Measurements from ENCODE around the gene LATS1.
"Not testable (repeated sequence)": the region's sequence is repeated elsewhere in the genome, so short reads cannot be mapped to it uniquely, and the experiment has no call there.

The LATS1 gene

DNA sequence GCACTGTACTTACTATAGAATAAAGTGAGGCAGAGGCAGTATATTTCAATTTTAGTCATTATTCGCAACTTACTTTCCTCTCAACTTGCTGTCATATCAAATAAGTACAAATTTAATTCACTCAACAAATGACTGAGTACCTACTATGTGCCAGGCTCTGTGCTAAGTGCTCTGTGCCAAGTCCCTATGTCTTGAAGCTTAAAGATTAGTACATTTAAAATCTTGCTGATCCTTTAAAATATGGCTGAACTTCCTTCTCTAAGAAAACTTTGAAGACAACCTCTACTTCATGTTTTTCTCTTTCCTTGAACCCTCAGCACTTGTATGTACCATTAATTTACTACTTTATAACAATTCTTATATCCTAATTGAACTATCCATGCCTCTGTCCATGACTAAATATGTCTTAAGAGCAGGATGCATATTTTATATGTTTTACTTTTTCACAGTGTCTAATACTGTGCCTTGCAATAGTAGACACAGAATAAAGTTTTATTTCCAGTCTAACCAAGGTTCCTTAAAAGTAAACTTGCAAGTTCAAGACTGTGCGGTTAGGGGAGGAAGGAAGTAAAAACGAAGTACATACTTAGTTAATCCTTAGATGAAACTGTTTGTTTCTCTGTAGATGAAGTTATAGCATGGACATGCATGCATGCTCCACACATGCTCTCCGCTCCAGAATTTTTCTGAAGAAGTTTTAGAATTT lies 10.0 kb upstream of the LATS1 start:
- DNase-seq: peak; percentile 64

DNA sequence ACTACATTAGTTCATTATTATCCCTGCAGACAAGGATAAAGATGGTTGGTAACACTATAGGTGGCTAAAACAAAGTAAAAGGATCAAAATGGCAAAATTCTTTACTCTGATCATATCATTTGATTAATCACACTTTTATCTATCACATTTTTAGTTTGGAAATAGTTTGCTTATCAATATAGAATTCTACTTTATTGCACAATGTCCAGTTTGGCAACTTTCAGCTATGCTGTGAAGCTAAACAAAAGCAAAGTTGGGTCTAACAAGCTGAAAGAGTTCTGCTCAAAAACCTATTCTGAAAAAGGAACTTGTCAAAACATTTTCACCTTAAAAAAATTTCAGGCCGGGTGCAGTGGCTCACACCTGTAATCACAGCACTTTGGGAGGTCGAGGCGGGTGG lies 7.9 kb upstream of the LATS1 start:
- DNase-seq: no peak

DNA sequence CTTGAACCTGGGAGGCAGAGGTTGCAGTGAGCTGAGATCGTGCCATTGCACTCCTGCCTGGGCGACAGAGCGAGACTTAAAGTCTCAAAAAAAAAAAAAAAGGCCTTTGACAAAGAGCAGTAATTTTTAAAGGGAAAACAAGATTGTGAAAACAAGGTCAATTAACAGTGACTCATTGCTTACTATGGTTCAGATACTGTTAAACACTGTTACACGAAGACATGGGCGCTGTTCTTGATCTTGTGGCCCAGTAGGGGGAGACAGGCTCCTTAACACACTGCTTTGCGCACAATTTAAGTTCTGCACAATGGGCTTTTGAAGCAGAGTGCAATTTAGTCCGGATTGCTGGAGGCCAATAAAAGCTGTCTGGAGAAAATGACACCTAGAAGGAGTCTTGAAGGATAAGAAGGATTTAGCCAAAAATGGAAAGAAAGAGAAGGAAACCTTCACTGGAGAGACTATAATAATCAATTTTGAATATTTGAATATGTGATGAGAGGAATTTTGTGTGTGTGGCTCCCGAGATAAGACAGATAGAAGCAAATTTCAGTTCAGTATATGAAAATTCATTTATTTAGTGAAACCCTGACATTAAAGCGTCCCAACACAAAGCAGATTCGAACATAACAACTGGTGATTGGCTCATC lies 6.0 kb upstream of the LATS1 start:
- DNase-seq: peak; percentile 65

DNA sequence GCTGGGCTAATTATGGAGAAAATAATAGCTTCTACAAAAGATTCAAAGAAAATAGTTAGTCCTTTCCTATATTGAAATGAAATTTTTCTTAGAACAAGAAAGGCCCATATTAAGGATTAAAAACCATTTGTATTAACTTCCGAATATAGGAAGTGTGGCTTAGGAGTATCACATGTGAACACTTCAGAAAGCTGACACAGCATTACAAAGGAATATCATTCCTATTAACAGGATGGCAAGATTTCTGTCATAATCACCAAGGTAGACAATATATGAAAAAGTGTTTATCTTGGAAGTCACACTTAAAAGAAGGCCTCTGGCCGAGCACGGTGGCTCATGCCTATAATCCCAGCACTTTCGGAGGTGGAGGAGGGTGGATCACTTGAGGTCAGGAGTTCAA lies 5.4 kb upstream of the LATS1 start:
- no peak for DNase-seq

DNA sequence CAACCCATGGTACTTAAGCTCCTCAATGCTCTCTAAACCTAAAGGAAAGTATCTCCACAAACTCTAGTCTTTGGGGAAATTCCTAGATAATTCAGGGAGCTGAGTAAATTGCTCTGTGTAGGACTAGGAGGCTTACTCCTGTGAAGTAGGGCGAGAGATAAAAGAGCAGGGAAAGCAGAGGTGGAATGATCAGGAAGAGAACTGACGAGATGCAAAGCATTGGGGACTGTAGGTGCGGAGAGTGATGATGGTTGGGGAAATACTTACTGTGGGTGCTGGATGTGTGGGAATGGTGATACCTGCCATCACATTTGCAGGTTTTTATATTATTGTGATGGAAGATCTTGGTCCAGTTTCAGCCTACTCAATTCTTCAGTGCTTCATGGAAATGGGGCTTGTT lies 1.6 kb upstream of the LATS1 start:
- no peak for DNase-seq

DNA sequence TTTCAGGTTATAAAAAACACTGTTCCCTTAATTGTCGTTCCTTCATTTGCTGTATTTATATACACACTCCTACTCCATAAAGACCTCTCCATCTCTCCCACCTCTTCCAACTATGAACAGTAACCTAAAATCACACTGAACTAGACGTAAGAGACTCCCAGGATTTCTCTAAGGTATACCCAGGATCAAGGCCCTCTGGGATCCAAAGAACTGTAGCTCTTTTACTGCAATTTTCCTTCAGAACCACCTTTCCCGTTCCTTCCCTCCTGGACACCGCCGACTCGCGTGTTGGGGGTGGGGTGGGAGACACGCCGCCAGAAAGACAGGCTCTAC lies 680 bp downstream of the LATS1 start:
- DNase-seq: no peak

DNA sequence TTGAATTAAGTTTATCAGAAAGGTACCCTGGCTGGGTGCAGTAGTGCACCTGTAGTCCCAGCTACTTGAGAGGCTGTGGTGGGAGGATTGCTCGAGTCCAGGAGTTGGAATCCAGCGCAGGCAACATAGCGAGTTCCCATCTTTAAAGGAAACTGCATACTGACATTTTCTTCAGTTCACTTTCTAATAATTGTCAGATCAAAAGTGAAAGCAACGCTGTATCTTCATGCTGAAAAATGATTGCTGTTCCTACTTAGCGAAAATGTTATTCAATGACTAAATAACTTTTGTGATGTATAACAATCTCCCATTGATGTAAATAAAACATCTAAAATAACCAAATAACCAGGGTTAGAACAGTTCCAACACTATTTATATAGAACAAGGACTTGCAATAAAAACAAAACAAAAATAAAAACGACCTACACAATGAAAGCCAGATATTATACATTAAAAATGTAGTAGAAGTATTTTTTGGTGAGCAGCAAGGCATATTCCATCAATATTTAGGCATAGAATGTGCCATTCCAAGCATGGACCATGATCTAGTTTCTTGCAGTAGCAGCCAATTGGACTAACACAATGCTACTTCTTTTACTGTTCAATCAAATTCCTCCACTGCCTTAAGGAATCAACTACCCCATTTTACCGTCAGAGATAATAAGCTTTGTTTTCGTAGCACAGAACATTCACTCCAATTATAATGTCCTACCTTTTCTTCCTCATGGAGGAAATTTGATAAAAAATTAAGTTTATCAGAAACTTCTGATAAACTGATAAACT lies 1.5 kb downstream of the LATS1 start:
- DNase-seq: no peak

DNA sequence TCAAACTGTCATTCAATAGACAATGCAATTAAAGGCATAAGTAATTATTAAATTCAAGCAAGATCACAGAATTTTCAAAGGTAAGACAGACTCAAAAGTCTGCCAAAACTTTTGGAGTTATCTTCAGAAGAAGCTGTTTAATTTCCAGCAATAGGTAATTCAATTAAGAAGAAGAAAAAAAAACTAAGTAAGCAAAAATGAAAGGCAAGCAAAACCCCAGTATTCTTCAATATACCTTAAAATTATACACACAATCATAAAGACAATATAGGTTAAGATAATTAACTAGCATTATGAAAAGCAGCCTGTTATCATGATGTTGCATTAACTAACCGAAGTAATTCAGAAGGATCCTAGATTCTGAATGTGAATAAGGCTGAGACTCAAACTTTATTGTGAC lies 3.5 kb downstream of the LATS1 start:
- no peak for DNase-seq

DNA sequence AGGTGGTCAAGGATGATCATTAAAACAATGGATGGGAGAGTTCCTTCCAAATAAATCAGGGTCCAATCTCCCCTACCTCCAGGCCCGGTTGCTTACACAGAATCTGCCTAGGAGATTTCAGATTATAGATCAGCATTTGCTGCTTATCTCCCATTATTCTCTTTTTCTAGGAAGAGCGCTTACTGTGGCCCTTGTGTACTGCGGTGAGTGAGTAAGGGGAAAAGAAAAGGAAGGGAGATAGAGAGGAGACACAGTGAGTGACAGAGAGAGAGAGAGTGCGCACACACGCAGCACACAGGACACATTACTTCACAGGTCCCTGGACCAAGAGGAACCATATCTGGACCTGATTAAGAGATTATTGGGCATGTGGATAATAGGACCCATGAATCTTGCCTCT lies 6.2 kb downstream of the LATS1 start:
- no peak for DNase-seq

DNA sequence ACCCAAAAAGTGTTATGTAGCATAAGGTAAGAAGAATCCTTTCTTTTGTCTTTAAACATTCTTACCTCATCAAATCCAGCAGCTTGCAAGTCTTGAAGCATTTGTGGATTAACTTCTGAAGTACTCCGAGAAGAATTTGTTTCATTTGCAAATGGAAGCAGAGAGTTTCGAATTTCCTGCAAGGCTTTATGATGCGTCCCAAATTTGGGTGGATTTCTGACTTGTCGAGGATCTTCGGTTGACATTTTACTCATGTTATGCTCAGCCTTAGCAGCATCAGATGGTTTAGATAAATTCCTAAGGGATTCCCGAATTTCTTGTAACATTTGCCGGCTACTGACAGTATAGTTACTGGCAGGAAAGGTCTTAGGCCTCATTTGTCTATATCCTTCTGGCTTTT lies 16.2 kb downstream of the LATS1 start:
- DNase-seq: no peak

DNA sequence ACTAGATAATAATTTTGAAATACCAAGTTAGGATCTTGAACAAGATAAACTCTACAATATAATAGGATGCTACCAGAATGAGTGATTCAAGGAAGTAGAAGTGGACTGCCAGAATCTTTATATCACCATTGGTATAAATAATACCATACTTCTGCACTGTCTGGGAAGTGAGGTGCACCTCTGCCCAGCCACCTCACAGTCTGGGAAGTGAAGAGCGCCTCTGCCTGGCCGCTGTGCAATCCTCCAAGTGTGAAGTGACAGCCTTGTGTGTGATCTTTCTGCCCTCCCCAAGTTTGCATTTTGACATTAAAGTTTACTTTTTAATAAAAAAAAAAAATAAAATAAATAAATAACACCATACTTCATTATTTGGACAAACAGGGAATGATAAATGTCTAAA lies 18.8 kb downstream of the LATS1 start:
- no peak for DNase-seq

DNA sequence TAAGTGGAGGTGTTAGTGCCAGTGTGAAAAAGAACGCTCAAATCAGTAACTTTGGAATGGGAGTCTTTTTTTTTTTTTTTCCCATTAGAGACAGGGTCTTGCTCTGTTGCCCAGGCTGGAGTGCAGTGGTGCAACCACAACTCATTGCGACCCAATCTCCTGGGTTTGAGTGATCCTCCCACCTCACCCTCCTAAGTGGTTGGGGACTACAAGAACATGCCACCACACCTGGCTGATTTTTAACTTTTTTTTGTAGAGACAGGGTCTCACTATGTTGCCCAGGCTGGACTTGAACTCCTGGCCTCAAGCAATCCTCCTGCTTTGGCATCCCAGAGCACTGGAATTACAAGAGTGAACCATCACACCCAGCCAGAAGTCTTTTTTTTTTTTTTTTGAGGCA lies 19.7 kb downstream of the LATS1 start:
- no peak for DNase-seq

DNA sequence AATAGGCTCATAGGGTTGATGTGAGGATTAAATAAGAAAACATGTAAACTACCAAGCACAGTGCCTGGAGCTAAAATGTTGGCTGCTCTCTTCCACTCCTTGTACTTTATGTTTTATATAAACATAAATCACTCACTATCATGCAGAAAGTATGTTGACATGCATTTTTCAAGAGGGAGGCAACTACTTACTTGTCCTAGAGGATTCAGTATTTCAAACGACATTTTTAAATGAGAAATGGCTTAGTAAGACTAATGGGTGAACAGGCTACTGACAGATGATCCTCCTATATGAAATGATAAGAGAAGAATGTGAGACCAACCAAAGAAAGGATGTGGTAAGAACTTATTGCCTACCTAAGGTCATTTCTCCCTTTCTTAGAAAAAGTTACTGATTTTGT lies 21.0 kb downstream of the LATS1 start:
- DNase-seq: no peak

DNA sequence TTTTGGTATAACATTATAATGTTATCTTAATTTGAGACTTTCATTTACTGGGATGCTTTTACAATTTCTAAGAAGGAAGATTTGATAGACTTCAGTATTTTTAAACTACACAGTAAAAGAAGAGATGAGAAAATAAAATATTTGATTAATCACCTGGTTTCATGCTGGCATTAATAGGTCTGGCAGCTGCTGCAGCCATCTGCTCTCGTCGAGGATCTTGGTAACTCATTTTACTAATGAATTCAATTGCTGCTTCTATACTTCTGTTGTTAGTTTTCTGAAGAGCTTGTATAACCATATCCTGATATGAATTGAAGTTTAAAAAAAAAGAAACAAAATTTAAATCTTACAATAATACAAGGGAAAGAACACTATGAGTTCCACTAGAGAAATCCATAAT lies 23.0 kb downstream of the LATS1 start:
- DNase-seq: no peak

DNA sequence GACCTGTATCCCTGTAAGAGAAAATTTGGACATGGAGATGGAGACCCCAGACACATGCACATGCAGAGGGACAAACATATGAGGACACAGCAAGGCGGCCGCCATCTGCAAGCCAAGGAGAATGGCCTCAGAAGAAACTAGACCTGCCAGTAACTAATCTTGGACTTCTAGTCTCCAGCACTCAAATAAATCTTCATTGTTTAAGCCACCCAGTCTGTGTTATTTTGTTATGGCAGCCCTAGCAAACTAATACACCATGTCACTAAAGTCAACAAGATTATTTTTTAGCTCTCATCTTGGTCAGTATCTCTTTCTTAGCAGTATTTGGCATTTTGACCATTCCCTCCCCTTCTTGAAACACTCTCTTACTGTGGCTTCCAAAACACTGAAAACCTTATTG lies 26.7 kb downstream of the LATS1 start:
- no peak for DNase-seq

DNA sequence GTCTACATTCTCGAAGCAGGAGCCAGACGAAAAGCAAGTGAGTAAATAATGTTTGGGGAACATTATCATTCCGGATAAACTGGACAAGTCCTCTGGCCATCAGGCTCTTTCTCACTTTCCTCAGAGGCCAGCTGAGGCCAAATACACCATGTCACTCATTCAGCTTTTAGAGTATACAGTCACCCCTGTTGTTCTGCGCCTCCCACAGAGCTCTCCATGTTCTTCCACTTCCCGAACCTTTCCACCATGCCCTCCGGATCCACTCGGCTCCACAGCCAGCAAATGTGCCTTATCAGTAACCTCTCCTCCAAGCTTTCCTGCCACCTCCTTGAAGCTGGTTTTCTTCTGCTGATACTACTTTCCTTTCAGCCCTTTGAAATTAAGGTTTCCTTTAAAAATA lies 31.7 kb downstream of the LATS1 start:
- DNase-seq: no peak

DNA sequence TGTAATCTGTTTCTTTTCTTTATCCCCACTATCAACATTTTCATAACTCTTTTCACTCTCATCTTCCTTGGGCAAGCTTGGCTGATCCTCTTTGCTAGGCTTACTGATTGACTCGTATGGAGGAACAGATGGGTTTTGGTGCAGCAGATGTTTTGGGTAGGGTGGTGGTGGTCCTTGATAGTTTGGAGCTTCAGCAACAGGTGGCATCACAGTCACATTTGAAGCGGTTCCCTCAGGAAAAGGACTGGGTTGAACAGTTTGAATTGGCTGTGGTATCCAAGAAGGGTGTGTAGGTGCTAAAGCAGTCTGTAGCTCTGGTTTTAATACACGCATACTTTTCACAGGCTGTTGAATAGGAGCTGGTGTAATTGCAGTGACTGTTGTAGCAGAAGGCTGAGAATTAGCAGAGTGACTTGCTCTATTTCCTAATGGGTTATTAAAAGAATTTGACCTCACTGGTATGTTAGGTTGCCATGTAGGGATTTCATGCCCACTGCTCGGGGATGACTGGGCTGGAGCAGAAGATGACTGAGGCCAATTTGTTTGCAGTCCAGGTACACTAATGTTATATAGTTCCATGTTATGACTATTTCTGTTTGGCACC lies 34.5 kb downstream of the LATS1 start:
- DNase-seq: no peak

DNA sequence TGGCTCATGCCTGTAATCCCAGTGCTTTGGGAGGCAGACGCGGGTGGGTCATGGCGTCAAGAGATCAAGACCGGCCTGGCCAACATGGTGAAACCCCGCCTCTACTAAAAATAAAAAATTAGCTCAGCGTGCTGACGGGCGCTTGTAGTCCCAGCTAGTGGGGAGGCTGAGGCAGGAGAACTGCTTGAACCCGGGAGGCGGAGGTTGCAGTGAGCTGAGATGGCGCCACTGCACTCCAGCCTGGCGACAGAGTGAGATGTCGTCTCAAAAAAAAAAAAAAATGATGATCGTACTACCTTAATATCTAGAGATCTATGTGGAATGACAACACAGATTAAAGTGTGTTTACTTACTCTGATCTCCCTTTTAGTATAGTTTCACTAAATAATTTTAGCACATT lies 36.1 kb downstream of the LATS1 start:
- DNase-seq: not testable (repeated sequence)

DNA sequence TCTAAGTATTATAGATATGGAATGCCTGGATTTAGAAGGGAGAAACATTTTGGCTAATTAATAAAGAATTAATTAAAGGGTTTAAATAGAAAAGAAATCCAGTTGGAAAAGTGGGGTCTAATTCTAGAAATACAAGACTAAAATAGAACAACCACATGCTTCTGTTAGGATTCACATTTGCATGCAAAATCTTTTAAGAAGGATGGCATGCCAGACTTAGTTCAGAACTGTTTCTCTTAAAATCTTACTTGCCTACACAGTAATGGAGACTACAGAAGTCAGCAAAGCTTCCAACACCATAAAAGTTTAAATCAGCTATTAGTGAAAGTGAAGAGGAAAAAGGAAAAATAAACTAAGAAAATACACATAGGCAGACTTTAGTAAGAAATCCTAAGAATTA lies 36.7 kb downstream of the LATS1 start:
- DNase-seq: no peak

DNA sequence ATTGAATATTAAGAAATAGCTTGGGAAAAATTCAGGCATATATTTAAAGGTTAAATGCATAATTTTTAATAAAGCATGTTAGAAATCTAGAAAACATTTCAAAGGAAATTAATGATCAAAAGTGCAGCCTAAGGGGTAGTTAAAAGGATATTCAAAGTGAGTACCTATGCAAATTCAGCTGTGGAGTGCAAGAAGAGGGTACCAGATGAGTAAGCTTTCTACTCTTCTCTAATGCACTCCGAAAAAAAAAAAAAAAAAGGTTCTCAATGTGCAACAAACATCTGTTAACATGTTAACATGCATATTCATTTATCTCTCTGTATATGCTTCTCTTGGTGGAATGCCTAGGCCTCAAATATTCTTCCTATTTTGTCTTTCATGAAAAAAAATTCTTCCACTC lies 37.4 kb downstream of the LATS1 start:
- no peak for DNase-seq

DNA sequence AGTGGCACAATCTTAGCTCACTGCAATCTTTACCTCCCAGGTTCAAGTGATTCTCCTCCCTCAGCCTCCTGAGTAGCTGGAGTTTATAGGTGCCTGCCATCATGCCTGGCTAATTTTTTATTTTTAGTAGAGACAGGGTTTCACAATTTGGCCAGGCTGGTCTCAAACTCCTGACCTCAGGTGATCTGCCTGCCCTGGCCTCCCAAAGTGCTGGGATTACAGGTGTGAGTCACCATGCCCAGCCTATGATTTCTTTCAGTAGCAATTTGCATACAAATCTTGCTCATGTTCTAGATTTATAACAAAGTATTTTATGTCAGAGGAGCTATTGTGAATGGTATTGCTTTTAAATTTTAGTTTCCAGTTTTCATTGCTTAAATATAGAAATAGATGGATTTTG lies 45.6 kb downstream of the LATS1 start:
- not testable (repeated sequence) for DNase-seq

DNA sequence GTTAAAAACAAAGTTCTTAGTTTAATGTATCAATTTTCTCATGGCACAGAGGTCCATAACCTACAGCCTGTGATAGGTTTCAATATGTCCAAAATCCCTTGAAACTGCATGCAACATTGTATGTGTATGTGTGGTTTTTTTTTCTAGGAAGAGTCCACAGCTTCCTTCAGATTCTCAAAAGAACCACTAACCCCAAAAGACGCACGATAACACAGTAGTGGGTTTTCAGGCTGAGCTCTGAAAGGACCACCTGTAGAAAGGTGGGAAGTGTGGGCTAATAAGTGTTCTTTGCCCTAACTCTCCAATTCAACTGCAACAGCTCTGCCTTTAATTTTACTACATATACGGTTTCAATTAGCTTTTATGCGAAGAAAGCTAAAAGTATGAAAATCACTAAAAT lies 57.9 kb downstream of the LATS1 start:
- DNase-seq: no peak

DNA sequence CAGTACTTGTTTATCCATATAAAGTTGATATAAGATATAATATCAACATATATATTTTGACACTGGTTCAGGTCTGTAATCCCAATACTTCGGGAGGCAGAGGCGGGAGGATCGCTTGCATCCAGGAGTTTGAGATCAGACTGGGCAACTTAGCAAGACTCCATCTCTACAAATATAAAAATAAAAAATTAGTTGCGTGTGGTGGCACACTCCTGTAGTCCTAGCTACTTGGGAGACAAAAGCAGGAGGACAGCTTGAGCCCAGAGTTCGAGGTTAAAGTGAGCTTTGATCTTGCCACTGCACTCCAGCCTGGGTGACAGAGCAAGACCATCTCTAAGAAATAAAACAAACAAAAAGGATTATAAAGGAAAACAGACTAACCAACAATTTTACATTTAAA lies 60.5 kb downstream of the LATS1 start:
- DNase-seq: no peak

DNA sequence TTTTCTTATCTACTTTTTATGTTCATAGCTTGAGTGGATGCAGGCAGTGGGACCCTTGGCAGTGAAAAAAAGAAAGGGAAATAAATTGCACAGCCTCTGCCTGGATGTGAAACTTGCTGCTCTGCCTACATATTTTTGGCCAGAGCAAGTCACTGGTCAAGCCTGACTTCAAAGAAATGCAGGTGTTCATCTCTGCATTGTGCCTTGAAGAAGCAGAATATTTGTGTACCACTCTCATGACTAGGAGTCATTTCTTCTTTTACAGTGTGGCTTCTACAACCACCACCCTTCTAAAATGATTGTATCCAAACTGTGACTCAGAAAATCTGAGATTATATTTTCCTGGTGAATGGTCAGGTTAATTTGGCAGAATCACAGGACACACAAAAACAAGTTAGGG lies 66.8 kb downstream of the LATS1 start:
- DNase-seq: no peak

Data from GDM1 (cell line).